Neutrophil (primary cell): ENCODE measurements around the gene TTC23.

Experiments
- H3K27ac ChIP-seq: fragments of 200-600 bp; sonication (generic); 2 replicates; pipeline ENCODE4 v1.5.1; 2016; ENCODE audit warnings: mild to moderate bottlenecking, moderate library complexity
- H3K27me3 ChIP-seq: fragments of 200-600 bp; sonication (generic); 2 replicates; pipeline ENCODE4 v1.6.0; 2016; ENCODE audit warnings: mild to moderate bottlenecking
- H3K36me3 ChIP-seq: fragments of 200-600 bp; sonication (generic); 2 replicates; pipeline ENCODE4 v1.5.1; 2017
- H3K4me1 ChIP-seq, 2 experiments: fragments of 200-600 bp in 1 of 2; sonication (generic) in 1 of 2; 1 replicate in 1 of 2; 2 replicates in 1 of 2; pipeline versions ENCODE4 v1.5.1 to v1.6.1; 2013 to 2016; ENCODE audit warnings: low read depth in 1 of 2, low read length in 1 of 2, mild to moderate bottlenecking in 1 of 2, moderate library complexity in 1 of 2; ENCODE audit not compliant: control insufficient read depth in 1 of 2, insufficient read depth in 1 of 2
- H3K4me3 ChIP-seq, 2 experiments: fragments of 200-600 bp in 1 of 2; sonication (generic) in 1 of 2; 1 replicate in 1 of 2; 2 replicates in 1 of 2; pipeline ENCODE4 v1.5.1; 2013 to 2016; ENCODE audit warnings: low read depth in 1 of 2, low read length in 1 of 2, mild to moderate bottlenecking in 1 of 2, moderate library complexity in 1 of 2
- H3K9me3 ChIP-seq: fragments of 200-600 bp; sonication (generic); 2 replicates; pipeline ENCODE4 v1.5.1; 2016
- TF ChIP-seq, protein P1 (sequence below): fragments of 200-600 bp; sonication (generic); IDR thresholded peaks from 2 replicates; pipeline ENCODE4 v1.5.1; 2016; ENCODE audit warnings: antibody characterized with exemption

Gene TTC23

DNA sequence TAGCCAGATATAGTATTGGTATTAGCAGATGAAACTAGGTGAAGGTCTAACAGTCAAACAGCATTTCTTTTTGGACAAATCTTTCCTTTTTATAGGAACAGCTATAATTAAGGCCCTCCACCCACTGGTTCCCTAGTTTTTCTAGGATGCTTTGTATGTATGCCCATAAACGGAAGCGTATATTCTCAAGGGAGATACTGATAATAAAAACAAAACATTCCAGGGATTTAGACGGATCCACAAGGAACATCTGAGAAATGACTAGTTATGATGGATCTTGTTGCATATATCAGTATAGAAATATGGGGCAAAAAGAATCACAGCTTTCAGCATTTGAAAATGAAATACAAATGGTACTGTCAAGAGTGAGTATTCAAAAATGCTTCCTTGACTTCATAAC, 24.4 kb upstream of the TTC23 start:
- Histone ChIP-seq H3K27me3 (no peaks in the 10 kb centered on the region), H3K9me3 (no peaks in the 10 kb centered on the region), H3K27ac (no peak overlapping the region), H3K36me3 (no peaks in the 10 kb centered on the region), H3K4me3 (no peak overlapping the region), H3K4me1 (peaks cover 0 to 7% of the 10 kb centered on the region in 2 experiments)
- TF ChIP-seq, protein P1, sequence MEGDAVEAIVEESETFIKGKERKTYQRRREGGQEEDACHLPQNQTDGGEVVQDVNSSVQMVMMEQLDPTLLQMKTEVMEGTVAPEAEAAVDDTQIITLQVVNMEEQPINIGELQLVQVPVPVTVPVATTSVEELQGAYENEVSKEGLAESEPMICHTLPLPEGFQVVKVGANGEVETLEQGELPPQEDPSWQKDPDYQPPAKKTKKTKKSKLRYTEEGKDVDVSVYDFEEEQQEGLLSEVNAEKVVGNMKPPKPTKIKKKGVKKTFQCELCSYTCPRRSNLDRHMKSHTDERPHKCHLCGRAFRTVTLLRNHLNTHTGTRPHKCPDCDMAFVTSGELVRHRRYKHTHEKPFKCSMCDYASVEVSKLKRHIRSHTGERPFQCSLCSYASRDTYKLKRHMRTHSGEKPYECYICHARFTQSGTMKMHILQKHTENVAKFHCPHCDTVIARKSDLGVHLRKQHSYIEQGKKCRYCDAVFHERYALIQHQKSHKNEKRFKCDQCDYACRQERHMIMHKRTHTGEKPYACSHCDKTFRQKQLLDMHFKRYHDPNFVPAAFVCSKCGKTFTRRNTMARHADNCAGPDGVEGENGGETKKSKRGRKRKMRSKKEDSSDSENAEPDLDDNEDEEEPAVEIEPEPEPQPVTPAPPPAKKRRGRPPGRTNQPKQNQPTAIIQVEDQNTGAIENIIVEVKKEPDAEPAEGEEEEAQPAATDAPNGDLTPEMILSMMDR, result no peak

DNA sequence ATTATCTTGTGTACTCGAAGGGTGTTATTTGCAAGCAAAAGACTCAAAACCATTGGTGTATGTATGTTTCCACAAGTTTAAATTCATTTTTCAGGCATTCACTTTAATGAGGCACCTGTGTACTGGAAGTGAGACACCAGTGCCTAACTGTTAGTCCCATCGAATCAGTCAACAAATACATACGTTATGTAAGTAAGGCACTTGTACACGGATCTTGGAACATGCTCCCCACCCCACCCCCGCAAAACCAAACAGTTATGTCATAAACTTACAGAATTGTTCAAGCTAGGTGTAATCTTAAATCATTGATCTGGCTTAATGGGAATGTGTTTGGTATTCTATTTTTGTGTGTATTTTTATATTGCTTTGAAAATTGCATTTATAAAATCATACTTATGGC, 19.1 kb upstream of the TTC23 start:
- H3K9me3 ChIP-seq, result no peaks in the 10 kb centered on the region
- no peaks in the 10 kb centered on the region for H3K27me3 ChIP-seq
- H3K4me1 ChIP-seq, result no peaks in the 10 kb centered on the region
- TF ChIP-seq, protein P1, result no peak
- no peak overlapping the region for H3K4me3 ChIP-seq
- no peak overlapping the region for H3K27ac ChIP-seq
- no peaks in the 10 kb centered on the region for H3K36me3 ChIP-seq

- Histone ChIP-seq H3K27me3 (no peaks in the 10 kb centered on the region), H3K36me3 (no peaks in the 10 kb centered on the region), H3K4me3 (no peak overlapping the region), H3K4me1 (no peaks in the 10 kb centered on the region), H3K9me3 (no peaks in the 10 kb centered on the region), H3K27ac (no peak overlapping the region)
- TF ChIP-seq, protein P1, result no peak
Measured at GRCh38 chr15:99267957-99268356, 18.6 kb upstream of the TTC23 start.

DNA sequence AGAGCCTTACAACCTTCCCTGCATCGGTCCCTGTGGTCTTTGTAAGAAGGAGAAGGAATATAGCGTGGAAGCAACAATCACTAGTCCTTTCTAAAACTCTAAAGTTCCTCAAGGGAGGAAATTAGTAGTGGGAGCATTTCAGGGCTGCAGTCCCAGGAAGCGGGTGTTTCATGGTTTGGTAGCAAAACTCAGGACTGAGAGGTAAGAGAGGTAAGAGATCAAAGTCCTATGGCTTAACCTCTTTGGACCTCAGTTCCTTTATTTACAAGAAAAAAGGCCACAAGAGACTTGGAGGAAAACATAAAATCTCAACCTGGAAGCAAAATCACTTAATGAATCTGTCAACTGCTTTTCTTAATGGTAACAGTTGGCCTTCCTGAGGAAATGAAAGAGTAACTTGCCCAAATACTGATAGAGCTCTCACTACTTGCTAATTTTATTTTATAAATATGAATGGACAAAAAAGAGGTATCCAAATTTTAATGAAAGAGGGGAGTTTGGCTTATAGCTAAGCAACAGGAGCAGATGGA, 16.2 kb upstream of the TTC23 start:
- Histone ChIP-seq H3K36me3 (peaks cover 3% of the 10 kb centered on the region), H3K9me3 (no peaks in the 10 kb centered on the region), H3K27me3 (no peaks in the 10 kb centered on the region), H3K4me3 (no peak overlapping the region), H3K27ac (no peak overlapping the region), H3K4me1 (no peaks in the 10 kb centered on the region)
- TF ChIP-seq, protein P1, result no peak

GRCh38 chr15:99264125-99264524, 14.7 kb upstream of the TTC23 start:
- TF ChIP-seq, protein P1, result no peak
- H3K4me3 ChIP-seq, result no peak overlapping the region
- peaks cover 3% of the 10 kb centered on the region for H3K36me3 ChIP-seq
- no peaks in the 10 kb centered on the region for H3K9me3 ChIP-seq
- no peak overlapping the region for H3K27ac ChIP-seq
- H3K27me3 ChIP-seq, result no peaks in the 10 kb centered on the region
- no peaks in the 10 kb centered on the region for H3K4me1 ChIP-seq
